Measurements from ENCODE around the gene FOXD4. TPM values are rescaled to one million over a fixed set of nuclear protein-coding genes. Genes with fewer than 3 reads are reported as not detected.
"Not testable (repeated sequence)": the region's sequence is repeated elsewhere in the genome, so short reads cannot be mapped to it uniquely, and the experiment has no call there.

The FOXD4 gene
- total RNA-seq (0.35 and 0.42 TPM in 2 replicates), polyA plus RNA-seq (0.07 and 0.13 TPM in 2 replicates), polyA minus RNA-seq (0.15 and 0.27 TPM in 2 replicates), Bru-seq, nascent RNA (percentile 16 among the genes with signal in this experiment), BruChase-seq, experiment 1, labeled RNA remaining after a 6-hour chase (percentile 37 among the genes with signal in this experiment), BruChase-seq, experiment 2, labeled RNA remaining after a 2-hour chase (percentile 29 among the genes with signal in this experiment)
- 0.06 and 0.08 TPM in 2 replicates for polyA plus RNA-seq (2011; cell fraction: cytosol; rRNA removed)
- polyA plus RNA-seq (2011; cell fraction: nucleus; rRNA removed) = 0.08 and 0.24 TPM in 2 replicates
- not detected in 2 replicates for polyA plus RNA-seq (2012)
- polyA minus RNA-seq (2011; cell fraction: cytosol; rRNA and poly(A)+ RNA removed) = 0.51 TPM
- polyA minus RNA-seq (2011; cell fraction: nucleus; rRNA and poly(A)+ RNA removed) = 0.29 TPM in 1 of 2 replicates, not detected in the other
- long read RNA-seq = 0 reads

DNA sequence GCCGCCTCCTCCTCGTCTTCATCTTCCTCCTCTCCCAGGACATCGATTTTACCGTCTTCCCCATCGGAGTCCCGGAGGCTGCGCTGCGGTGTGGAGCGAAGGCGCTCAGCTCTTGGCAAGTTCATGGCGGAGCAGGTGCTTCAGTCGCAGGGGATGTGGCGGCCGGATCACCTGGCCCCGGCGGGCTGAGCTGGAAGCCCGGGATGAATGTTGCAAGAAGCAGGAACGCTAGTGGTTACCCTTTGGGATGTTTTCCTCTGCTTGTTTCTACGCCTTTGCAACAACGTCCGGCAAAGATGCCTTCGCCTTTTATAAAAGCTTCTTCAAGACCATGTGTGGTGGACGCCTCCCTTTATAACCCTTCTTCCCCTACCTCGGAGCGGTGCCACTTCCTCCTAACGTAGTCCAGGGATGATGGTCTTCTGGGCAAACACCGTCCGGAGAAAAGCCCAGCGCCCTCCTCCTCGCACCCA, at the start of gene FOXD4:
FOXD4 (minus strand) TSS at position 423 of the 473 bp plus-strand sequence; CDS start at position 125, 298 bp downstream.
- H2AFZ ChIP-seq (ENCODE audit: low read depth, low read length); DNase-seq (ENCODE audit: low read depth, low spot score); H3K4me1 ChIP-seq (ENCODE audit: control insufficient read depth, extremely low read depth, insufficient read depth, low read length); dilution Hi-C loops (cut with MboI; ENCODE audit: extremely low pct_ligation_motif_present, low sequenced_read_pairs); H3K9ac ChIP-seq (replicated peaks; ENCODE audit: extremely low read depth, insufficient read depth, low read length); CTCF ChIA-PET; POLR2A ChIA-PET; H3K27ac ChIP-seq (ENCODE audit: insufficient read depth, low read depth, low read length); H3K36me3 ChIP-seq (ENCODE audit: control insufficient read depth in 2 of 2, extremely low read depth in 1 of 2, insufficient read depth in 2 of 2, low read length in 2 of 2); H3K4me2 ChIP-seq (ENCODE audit: insufficient read depth, low read length); H3K79me2 ChIP-seq (ENCODE audit: control insufficient read depth, insufficient read depth, low read length); BruUV-seq (replicated peaks); intact Hi-C loops (cut with micrococcal nuclease); H3K9me1 ChIP-seq (replicated peaks; ENCODE audit: control insufficient read depth, extremely low read depth, insufficient read depth, low read length); H3K4me3 ChIP-seq (replicated peaks in 1 of 3; ENCODE audit: insufficient read depth in 1 of 3, low read depth in 1 of 3, low read length in 3 of 3); H3K9me3 ChIP-seq (replicated peaks; ENCODE audit: control insufficient read depth, insufficient read depth, low read length); H4K20me1 ChIP-seq (replicated peaks; ENCODE audit: control insufficient read depth, extremely low read depth, insufficient read depth, low read length); FAIRE-seq: not testable (repeated sequence)
- peak; percentile 78 for TF ChIP-seq EZH2 (IDR thresholded peaks at IDR 0.05; ENCODE audit: borderline replicate concordance, low read depth, low read length, severe bottlenecking)
- H3K27me3 ChIP-seq (ENCODE audit: control insufficient read depth in 2 of 2, insufficient read depth in 2 of 2, low read length in 2 of 2) = peaks cover 22 to 26% of the 10 kb centered on the region in 2 experiments

DNA sequence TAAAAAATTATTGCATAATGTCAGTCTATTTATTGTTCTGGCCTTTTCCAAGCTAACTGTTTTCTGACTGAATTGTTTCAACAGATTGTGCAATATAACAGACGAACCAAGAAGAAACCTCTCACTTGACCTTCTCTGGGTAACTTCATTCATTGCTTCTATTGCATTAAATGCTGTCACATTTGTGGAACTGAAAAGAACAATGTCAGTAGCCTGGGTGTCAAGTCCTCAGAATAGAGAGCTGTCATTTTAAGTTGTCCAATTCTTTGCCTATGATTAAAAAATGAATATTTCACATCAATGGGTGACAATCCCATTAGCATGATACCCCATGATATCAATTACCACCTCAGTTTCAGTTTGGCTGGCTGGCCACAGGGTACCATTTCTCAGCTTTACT, 41.7 kb upstream of the FOXD4 start:
- dilution Hi-C loops (cut with MboI; ENCODE audit: extremely low pct_ligation_motif_present, low sequenced_read_pairs); POLR2A ChIA-PET; H3K9me1 ChIP-seq (replicated peaks; ENCODE audit: control insufficient read depth, extremely low read depth, insufficient read depth, low read length); H3K27ac ChIP-seq (ENCODE audit: insufficient read depth, low read depth, low read length); FAIRE-seq; H3K36me3 ChIP-seq (ENCODE audit: control insufficient read depth in 2 of 2, extremely low read depth in 1 of 2, insufficient read depth in 2 of 2, low read length in 2 of 2); BruUV-seq (replicated peaks); H3K27me3 ChIP-seq (ENCODE audit: control insufficient read depth in 2 of 2, insufficient read depth in 2 of 2, low read length in 2 of 2); H3K4me2 ChIP-seq (ENCODE audit: insufficient read depth, low read length); H3K9ac ChIP-seq (replicated peaks; ENCODE audit: extremely low read depth, insufficient read depth, low read length); H3K9me3 ChIP-seq (replicated peaks; ENCODE audit: control insufficient read depth, insufficient read depth, low read length); H3K4me1 ChIP-seq (ENCODE audit: control insufficient read depth, extremely low read depth, insufficient read depth, low read length); H3K79me2 ChIP-seq (ENCODE audit: control insufficient read depth, insufficient read depth, low read length); DNase-seq (ENCODE audit: low read depth, low spot score); H2AFZ ChIP-seq (ENCODE audit: low read depth, low read length); H3K4me3 ChIP-seq (replicated peaks in 1 of 3; ENCODE audit: insufficient read depth in 1 of 3, low read depth in 1 of 3, low read length in 3 of 3); CTCF ChIA-PET; intact Hi-C loops (cut with micrococcal nuclease); H4K20me1 ChIP-seq (replicated peaks; ENCODE audit: control insufficient read depth, extremely low read depth, insufficient read depth, low read length): not testable (repeated sequence)

DNA sequence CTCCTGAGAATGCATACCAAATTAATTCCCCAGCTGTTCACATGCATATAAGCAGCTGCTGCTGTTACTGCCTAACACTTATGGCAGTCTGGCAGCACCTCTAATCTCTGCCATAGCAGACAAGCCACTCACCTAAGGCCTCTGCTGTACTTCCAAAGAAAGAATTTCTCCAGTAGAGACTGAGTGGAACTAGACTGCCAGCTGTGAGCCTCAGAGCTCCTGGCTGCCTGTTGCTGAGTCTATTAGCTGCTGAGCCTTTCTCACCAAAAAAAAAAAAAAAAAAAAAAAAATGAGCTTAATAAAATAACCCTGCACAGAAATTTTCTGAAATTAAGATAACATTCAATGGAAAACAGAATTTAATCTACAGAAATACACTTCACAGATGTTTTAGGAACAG, 33.0 kb upstream of the FOXD4 start:
- H3K27me3 ChIP-seq (ENCODE audit: control insufficient read depth in 2 of 2, insufficient read depth in 2 of 2, low read length in 2 of 2); dilution Hi-C loops (cut with MboI; ENCODE audit: extremely low pct_ligation_motif_present, low sequenced_read_pairs); CTCF ChIA-PET; H3K36me3 ChIP-seq (ENCODE audit: control insufficient read depth in 2 of 2, extremely low read depth in 1 of 2, insufficient read depth in 2 of 2, low read length in 2 of 2); POLR2A ChIA-PET; BruUV-seq (replicated peaks); H3K4me2 ChIP-seq (ENCODE audit: insufficient read depth, low read length); H3K79me2 ChIP-seq (ENCODE audit: control insufficient read depth, insufficient read depth, low read length); DNase-seq (ENCODE audit: low read depth, low spot score); H2AFZ ChIP-seq (ENCODE audit: low read depth, low read length); H3K9me1 ChIP-seq (replicated peaks; ENCODE audit: control insufficient read depth, extremely low read depth, insufficient read depth, low read length); H3K9me3 ChIP-seq (replicated peaks; ENCODE audit: control insufficient read depth, insufficient read depth, low read length); H3K4me3 ChIP-seq (replicated peaks in 1 of 3; ENCODE audit: insufficient read depth in 1 of 3, low read depth in 1 of 3, low read length in 3 of 3); H3K27ac ChIP-seq (ENCODE audit: insufficient read depth, low read depth, low read length); H3K4me1 ChIP-seq (ENCODE audit: control insufficient read depth, extremely low read depth, insufficient read depth, low read length); H4K20me1 ChIP-seq (replicated peaks; ENCODE audit: control insufficient read depth, extremely low read depth, insufficient read depth, low read length); H3K9ac ChIP-seq (replicated peaks; ENCODE audit: extremely low read depth, insufficient read depth, low read length); FAIRE-seq; intact Hi-C loops (cut with micrococcal nuclease): not testable (repeated sequence)

DNA sequence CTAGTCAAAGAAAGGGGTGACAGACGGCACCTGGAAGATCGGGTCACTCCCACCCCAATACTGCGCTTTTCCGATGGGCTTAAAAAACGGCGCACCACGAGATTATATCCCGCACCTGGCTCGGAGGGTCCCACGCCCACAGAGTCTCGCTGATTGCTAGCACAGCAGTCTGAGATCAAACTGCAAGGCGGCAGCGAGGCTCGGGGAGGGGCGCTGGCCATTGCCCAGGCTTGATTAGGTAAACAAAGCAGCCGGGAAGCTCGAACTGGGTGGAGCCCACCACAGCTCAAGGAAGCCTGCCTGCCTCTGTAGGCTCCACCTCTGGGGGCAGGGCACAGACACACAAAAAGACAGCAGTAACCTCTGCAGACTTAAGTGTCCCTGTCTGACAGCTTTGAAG, 21.7 kb upstream of the FOXD4 start:
- H3K36me3 ChIP-seq (ENCODE audit: control insufficient read depth in 2 of 2, extremely low read depth in 1 of 2, insufficient read depth in 2 of 2, low read length in 2 of 2); BruUV-seq (replicated peaks); H2AFZ ChIP-seq (ENCODE audit: low read depth, low read length); H3K79me2 ChIP-seq (ENCODE audit: control insufficient read depth, insufficient read depth, low read length); CTCF ChIA-PET; H3K27me3 ChIP-seq (ENCODE audit: control insufficient read depth in 2 of 2, insufficient read depth in 2 of 2, low read length in 2 of 2); H3K27ac ChIP-seq (ENCODE audit: insufficient read depth, low read depth, low read length); H4K20me1 ChIP-seq (replicated peaks; ENCODE audit: control insufficient read depth, extremely low read depth, insufficient read depth, low read length); POLR2A ChIA-PET; H3K4me3 ChIP-seq (replicated peaks in 1 of 3; ENCODE audit: insufficient read depth in 1 of 3, low read depth in 1 of 3, low read length in 3 of 3); FAIRE-seq; DNase-seq (ENCODE audit: low read depth, low spot score); H3K9me1 ChIP-seq (replicated peaks; ENCODE audit: control insufficient read depth, extremely low read depth, insufficient read depth, low read length); intact Hi-C loops (cut with micrococcal nuclease); H3K9ac ChIP-seq (replicated peaks; ENCODE audit: extremely low read depth, insufficient read depth, low read length); dilution Hi-C loops (cut with MboI; ENCODE audit: extremely low pct_ligation_motif_present, low sequenced_read_pairs); H3K4me1 ChIP-seq (ENCODE audit: control insufficient read depth, extremely low read depth, insufficient read depth, low read length); H3K9me3 ChIP-seq (replicated peaks; ENCODE audit: control insufficient read depth, insufficient read depth, low read length); H3K4me2 ChIP-seq (ENCODE audit: insufficient read depth, low read length): not testable (repeated sequence)

Measured in endothelial cell of umbilical vein (primary cell).